DMS114 treated with DMSO at 0.1 percent for 48 hours (cell line): ENCODE measurements around the gene NANOS3.

Source experiments
- DNase-seq: peaks from one replicate; lab custom pipeline; 2025; ENCODE audit not compliant: unreplicated experiment; lab: John Stamatoyannopoulos, UW

Gene NANOS3

DNA sequence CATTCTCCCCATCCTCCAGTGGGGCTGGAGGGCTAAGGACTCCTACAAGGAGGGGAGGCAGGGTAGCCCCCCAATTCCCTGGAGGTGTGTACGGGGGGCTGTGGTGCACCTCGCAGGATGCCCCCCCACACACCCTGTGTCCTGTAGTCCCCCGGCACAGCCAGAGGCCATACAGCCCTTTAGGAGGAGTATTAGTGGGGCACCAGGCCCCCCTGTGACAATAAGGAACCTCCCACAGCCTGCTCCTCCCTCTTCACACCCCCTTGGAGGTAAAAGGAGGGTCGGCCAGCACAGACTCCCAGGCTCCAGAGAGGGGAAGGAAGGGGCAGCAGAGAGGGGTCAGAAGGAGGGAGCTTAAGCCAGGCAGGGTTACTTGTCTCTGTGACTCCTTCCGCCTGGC, at the start of gene NANOS3:
Gene NANOS3, plus strand, starts transcription at position 301 of the 400 bp plus-strand sequence. CDS start 115 bp downstream, outside the sequence.
- DNase-seq = no peak

DNA sequence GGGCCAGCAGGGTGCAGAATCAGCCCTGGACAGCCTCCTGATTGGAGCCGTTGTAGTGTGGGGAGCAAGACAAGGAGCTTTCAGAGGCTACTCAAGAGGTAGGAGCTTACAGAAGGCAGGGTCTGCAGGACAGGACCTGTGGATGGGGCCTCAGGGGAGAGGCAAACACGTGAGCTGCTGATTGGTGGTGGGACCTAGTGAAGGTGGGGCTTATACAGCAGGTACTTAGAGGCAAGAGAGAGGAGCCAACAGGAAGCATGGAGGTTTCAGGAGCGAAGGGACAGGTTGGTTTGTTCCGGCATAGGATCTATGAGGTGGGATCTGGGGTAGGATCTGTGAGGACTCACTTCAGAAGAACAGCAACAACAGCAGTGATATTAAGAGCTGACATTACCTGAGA, 49.3 kb upstream of the NANOS3 start:
- DNase-seq = no peak

DNA sequence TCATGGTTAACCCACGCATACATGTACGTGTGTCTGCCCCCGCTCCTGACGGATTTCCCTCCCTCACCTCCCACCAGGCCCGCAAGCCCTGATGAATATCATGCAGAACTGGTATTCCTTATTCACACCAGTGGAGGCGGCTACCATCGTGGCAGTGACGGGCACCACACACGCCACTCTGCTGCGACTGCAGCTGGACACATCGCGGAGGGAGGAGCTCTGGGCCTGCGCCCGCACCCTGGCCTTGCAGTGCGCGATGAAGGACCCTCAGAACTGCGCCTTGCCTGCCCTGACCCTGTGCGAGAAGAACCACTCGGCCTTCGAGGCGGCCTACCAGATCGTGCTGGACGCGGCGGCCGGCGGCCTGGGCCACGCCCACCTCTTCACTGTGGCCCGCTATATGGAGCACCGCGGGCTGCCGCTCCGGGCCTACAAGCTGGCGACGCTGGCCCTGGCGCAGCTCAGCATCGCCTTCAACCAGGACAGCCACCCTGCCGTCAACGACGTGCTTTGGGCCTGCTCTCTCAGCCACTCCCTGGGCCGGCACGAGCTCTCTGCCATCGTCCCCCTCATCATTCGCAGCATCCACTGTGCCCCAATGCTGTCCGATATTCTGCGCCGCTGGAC, 46.7 kb upstream of the NANOS3 start:
- no peak for DNase-seq

DNA sequence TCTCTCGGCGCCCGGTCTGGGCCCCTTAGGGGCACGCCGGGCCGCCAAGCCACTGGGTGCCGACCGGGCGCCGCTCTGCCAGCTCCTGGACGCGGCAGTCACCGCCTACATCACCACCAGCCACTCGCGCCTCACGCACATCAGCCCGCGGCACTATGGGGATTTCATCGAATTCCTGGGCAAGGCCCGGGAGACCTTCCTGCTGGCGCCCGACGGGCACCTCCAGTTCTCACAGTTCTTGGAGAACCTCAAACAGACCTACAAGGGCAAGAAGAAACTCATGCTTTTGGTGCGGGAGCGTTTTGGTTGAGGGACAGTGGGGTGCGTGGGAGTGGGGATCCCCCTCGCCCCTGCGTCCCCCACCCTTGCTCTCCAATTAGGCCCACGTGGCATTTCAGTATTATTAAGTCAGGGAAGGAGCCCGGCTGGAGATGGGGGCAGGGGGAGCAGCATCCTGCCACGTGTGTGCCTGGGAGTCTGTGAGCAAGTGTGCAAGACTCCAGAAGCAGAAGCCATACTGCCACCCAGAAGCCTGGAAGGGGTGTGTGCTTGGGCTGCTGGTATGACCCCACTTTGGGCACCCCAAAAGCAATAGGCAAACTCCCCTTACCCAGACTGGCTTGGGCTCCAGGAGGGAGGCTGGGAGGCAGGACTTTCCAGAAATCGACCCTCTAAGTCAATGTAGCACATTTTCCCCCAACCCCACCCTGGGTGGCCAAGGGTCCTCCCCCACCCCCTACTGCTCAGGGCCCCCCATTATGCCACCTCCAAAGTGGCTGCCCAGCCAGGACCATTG, 46.0 kb upstream of the NANOS3 start:
- DNase-seq = no peak

DNA sequence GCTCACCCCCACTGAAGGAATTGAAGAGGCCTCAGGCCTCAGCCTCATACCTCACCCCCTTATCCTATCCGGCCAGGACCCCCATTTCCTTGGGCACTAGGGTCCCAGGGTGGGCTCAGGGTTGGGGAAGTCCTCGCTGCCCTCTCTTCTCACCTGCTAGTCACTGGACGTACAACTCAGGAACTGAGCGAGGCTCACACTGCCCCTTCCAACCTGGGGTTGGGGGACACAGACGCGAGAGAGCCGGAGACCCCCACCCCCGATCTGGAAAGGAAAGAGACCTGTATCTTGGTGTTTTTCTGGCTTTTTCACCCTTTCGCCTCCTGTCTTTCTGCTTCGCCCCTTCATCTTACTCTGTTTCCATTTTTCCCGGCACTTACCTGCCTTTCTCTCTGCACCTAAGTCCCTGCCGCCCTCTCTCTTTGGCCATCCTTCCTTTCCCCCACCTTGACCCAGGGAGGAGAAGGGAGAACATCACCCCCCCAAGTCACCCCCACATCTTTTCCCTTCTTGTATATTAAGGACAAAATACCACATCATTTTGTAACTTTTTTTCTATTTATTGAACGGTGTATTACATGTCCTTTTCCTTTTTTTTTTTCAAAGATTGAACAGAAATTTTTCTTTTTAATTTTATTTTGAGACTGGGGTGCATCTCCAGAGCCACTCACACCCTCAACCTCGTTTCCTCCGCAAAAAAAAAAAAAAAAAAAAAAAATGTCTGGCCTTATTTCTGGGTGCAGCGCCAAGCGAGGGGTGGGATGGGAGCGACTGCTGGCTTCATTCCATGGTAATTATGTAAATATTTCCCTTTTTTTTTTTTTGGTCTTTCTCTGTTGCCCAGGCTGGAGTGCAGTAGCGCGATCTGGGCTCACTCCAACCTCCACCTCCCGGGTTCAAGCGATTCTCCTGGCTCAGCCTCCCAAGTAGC, 45.1 kb upstream of the NANOS3 start:
- DNase-seq = no peak

DNA sequence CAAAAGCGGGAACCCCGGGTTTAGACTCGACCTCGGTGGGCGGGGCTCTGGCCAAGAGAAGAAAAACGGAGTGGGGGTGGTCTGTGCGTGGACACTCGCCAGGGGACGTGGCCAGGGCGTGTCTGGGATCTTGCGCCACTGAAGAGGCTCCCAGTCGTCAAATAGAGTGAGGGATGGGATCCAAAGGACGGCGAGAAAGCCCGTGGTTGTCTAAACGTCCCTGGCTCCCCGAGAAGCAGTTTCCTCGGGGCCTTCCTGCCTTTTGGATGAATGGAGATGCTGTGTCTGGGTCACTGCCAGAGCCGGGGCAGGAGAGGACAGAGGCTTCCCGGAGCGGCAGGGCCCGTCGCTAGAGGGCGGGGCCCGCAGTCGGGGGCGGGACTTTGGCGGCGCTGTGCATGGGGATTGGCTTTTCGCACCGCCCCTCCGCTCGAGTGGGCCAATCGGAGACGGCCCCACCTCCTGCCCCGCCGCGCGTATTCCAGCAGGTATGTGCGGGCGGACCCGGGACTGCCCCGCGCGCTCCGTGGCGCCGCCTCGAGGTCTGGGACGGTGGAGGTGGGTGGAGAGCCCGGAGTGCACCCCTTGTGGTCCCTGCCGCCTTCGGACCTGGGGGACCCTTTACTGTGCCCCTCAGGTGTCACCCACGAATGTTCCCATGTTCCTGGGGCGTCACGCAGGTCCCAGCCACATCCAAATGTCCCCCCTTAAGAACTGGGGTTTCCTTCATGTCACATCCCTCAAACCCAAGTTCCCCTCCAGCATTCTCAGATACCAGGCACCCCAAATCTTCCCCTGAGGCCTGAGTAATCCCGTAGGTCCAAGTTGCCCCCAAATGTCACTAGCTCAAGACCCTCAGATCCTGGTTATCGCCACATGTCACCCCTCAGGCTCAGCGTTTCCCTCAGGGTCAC, 43.3 kb upstream of the NANOS3 start:
- peak; percentile 65 for DNase-seq

DNA sequence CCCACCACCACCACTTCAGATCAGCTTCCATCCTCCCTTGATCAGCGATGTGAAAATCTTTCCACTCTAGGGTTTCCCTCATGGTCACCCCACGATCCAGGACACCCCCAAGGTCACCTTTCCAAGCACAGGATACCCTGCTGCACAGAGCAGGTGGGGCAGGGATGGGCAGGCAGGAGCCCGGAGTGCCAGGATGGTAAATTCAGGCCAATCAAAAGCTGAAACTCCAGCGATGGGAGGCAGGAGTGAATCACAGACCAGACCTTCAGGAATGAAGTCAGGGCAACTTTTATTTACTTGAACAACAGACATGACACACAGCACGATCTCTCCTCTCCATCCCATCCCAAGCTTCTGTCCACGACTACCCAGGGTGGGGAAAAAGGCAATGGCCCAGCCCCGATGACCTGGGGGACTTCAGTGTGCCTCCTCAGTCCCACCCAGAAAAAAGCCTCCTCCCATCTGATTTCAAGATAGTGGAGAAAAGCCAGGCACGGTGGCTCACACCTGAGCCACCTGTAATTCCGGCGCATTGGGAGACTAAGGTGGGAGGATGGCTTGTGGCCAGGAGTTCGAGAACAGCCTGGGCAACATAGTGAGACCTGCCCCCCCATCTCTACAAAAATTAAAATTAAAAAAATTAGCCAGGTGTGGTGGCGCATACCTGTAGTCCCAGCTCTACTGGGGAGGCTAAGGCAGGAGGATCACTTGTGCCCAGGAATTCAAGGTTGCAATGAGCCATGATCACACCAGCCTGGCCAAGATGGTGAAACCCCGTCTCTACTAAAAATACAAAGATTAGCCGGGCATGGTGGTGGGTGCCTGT, 42.5 kb upstream of the NANOS3 start:
- DNase-seq = no peak

DNA sequence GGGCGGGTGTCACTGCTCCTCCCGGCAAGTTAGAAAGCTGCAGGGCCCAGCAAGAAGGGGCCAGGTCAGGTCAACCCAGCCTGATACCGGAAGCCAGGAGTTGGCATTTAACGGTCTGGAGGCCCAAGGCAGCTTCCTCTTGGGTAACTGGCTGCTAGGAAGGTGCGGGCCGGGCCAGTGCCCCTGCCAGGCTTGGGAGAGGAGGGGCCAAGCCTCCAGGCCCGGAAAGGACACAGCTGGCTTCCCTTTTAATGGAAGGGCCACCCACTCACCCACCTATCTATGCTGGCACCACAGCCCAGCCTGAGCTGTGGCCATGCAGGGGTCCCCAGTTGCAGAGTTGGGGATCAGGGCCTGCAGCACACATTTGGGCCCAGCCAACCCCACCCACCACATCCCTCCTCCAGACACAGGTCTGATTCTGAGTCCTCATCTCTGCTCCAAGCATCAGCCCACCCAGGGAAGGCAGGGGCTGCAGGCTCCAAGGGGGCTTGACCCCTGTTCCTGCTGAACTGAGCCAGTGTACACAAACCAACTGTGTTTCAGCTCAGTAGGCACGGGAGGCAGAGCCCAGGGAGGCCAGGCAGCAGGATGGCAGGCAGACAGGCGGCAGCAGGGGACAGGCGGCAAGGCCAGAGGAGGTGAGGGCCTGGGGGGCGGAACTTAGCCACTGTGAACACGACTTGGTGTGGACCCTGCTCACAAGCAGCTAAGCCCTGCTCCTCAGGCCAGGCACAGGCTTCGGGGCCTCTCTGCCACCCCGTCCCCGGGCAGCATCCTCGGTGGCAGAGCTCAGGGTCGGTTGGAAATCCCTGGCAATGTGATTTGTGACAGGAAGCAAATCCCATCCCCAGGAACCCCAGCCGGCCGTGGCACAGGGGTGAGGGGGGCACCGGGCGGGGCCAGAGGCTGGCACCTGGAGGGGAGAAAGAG, 40.9 kb upstream of the NANOS3 start:
- DNase-seq = no peak

DNA sequence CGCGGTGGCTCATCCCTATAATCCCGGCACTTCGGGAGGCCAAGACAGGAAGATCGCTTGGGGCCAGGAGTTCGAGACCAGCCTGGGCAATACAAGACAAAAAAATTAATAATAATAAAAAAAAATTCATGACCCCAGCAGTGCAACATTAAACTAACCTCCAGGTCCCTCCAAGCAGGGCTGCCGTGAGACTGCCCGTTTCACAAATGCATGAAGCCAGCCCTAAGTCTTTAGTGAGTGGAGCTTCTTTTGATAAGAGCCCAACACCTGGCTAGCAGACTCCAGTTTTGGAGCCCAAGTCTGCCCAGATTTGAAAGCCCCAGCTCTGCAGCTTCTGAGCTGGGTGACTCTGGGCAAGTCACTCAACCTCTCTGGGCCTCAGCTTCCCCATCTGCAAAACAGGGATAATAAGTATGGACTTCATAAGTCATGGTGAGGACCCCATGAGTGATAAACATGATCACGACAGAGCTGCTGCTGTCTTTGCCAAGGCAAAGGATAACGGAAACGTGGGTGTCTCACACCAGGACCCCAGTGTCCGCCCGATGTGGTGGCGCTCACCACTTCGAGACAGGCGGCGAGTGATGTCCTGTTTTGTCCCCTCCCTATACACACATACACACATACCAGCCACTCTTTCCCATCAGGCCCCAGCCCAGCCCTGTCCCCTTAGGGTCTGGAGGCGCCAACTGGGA, 38.4 kb upstream of the NANOS3 start:
- no peak for DNase-seq

DNA sequence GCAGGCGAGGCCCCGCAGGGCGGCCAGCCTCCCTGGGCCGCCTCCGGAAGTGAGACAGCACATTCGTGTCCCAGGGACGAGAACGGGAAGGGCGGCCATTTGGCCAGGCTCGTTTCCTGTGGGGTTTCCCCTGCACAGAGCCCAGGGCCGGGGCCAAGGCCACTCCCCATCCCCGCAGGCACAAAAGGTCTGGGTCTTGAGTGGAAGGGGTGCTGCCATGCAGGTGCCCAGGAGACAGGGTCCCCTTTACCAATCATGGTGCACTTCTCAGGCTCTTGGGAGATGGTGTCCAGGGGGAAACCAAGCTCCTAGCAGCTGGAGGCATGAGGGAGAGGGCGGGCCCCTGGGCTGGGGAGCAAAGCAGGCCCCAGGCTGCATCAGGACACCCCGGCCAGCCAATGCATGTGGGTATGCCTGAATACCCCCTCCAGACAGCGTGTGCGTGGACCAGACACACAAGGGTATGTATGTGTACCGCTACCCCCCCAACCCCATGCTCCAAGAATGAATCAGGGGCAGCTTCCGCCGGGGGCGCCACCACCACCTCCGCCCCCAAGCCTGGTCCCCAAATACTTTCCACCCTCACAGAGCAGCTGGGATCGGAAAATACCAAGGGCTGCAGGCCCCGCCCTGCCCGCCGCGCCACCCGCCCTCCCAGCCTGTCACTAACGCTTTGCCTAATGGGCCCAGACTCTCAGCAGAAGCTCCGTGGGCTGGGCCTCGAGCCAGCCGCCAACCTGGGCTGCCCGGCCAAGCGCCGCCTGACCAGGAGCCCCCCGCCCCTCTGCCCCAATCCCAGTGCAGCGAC, 37.6 kb upstream of the NANOS3 start:
- no peak for DNase-seq

DNA sequence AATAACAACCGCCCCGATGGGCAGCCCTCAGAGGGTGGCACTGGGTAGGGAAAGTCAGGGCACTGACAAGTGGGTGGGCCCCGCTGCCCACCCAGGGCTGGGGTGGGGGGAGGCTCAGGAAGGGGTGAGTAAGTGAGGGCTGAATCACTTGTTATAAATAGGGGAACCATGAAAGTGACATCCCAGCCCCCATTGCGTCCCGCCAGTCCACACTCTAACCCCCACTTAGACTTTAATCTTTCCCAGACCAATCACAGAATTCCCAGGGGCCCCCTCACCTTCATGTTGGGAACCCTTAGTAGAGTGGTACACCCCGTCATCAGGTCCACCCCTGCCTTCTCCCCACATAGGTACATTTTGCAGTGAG, 37.0 kb upstream of the NANOS3 start:
- no peak for DNase-seq

DNA sequence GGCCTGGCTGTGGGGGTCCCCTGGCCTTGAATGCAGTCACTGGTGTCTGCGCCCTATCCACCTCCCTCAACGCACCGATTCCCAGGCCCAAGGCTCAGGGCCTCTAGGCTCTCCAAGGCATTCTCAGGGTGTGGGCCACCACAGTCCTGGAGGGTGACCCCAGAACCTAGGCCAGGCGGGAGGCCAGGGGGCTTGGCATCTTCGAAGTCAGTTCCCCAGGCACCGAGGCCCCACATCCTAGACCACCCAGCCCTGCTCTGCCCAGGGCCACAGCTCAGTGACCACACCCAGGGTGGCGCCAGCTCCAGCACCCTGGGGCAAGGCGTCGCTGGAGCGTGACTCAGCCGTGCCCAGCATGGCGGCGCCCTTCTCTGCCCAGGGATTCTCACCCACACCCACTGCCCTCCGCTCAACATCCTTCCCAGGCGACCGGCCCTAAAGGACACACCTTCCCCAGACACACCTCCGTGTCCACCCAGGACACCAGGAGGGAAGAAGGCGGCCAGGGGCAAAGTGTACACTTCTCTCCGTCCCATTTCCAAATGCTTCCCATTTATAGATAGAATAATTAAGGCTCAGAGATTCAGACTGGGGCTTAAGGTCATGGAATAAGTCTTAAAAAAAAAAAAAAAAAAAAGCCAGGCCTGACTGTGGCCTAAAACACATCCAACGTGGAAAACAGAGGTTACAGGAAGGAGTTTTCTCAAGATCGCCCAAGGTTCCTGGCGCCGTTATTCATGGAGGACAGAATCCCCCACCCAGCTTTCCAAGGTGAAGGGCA, 36.4 kb upstream of the NANOS3 start:
- DNase-seq = no peak

DNA sequence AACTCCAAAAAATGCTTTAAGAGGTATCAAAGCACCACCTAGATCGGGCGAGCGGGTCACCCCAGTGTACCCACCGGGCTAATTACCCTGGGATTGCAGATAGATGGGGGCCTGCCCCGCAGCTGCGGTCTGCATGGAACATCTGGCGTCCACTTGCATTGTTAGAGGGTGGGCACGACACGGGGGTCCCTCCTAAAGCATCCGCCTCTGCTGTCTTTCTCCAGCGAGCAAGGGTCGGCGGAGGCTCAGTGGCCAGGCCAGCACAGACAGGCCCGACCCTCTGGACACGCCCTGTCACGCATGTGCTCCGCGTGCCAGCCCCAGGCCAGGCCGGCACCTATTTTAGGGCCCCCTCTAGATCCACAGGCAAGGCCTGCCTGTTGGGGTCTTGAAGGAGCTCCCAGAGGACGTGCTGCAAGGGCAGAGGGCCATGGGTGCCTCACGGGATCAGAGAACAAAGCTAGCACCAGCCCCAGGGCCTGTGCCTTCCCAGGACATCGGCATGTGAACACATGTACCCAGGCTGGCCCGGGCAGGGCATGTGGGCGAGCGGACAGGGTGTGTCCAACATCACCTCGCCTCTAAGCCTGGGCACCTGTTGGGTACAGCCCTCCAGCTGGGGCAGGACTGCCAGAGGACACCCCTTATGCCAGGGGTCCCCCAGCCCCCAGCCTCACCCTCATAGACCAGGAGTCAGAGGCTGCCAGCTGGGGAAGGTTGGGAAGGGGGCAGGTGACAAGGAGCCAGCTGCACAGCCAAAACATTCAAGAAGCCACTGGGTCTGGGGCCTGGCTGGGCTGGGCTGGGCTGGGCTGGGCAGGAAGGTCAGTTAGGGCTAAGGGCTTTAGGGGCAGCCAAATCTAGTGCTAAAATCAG, 35.6 kb upstream of the NANOS3 start:
- DNase-seq = no peak

DNA sequence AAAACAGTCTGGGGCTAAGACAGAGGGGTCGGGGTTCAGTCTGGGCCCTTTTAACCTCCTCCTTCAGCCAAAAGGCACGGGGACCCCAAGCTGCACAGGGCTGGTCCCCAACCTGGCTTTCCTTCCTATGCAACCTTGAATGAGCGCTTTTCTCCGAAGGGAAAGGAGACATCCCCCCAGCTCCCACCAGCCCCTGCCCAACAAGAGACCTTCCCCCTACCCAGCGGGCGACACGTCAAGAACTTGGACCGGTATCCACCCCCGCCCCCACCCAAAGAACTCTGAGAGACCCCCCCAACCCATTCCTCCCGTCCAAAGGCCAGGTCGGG, 35.0 kb upstream of the NANOS3 start:
- DNase-seq = no peak

DNA sequence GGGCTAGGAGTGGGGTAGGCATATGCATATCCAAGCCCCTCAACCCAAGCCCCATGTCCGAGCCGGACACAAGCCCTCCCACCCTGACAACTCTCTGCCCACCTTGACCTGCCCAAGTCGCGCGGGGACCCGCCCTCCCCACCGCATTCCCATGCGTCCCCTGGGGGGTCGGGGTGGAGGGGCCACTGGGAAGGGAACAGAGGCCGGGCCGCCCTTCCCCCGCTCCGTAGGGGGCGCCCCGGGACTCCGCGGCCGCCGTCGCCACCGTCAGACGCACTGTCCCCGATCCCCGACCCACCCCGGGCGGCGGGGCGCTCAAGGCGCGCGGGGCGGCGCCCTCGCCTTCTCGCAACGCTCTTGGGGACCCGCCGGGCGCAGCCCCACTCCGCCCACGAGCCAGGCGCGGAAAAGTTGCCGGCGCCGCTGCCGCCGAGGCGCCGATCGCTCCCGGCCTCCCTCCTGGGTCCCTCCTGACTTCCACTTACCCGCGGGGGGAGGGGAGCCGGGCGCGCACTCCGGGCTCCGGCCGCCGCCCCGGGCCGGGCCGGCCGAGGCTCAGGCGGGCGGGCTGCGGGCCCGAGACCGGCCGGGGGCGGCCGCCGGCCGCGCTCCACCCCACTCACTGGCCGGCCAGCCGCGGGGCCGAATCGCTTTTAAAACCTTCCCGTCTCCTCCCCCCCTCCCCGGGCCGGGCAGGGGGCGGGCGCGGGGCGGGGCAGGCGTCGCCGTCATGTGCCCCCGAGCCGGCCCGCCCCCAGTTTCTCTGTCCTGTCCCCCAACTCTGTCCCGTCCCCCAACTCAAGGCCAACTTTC, 34.4 kb upstream of the NANOS3 start:
- DNase-seq = no peak
